ENCODE measurements around the gene BCAM.

The BCAM gene

GRCh38 chr19:44796701-44797115, 12.2 kb upstream of the BCAM start:
- no peak for TF ChIP-seq CTCF (IDR thresholded peaks at IDR 0.05; ENCODE audit: insufficient read depth, low read length, poor library complexity, severe bottlenecking)
- DNase-seq (ENCODE audit: extremely low read depth, insufficient read length), result no peak
- no peak overlapping the region for H3K4me3 ChIP-seq (replicated peaks; ENCODE audit: low read depth, low read length)
- H3K36me3 ChIP-seq (ENCODE audit: control insufficient read depth, insufficient read depth, low read length), result no peaks in the 10 kb centered on the region
- no peaks in the 10 kb centered on the region for H3K27me3 ChIP-seq (replicated peaks; ENCODE audit: control insufficient read depth, insufficient read depth, low read length)

GRCh38 chr19:44799627-44800346, 9.1 kb upstream of the BCAM start:
- no peaks in the 10 kb centered on the region for H3K27me3 ChIP-seq (replicated peaks; ENCODE audit: control insufficient read depth, insufficient read depth, low read length)
- DNase-seq (ENCODE audit: extremely low read depth, insufficient read length), result no peak

GRCh38 chr19:44800461-44800860, 8.4 kb upstream of the BCAM start:
- DNase-seq (ENCODE audit: extremely low read depth, insufficient read length), result peak; percentile 77
- Histone ChIP-seq H3K36me3 (ENCODE audit: control insufficient read depth, insufficient read depth, low read length) (no peaks in the 10 kb centered on the region), H3K4me3 (replicated peaks; ENCODE audit: low read depth, low read length) (no peak overlapping the region), H3K27me3 (replicated peaks; ENCODE audit: control insufficient read depth, insufficient read depth, low read length) (no peaks in the 10 kb centered on the region)
- TF ChIP-seq CTCF (IDR thresholded peaks at IDR 0.05; ENCODE audit: insufficient read depth, low read length, poor library complexity, severe bottlenecking), result peak; percentile 98

More at GRCh38 chr19:44799627-44800346, 9.1 kb upstream of the BCAM start:
- TF ChIP-seq CTCF (IDR thresholded peaks at IDR 0.05; ENCODE audit: insufficient read depth, low read length, poor library complexity, severe bottlenecking), result no peak
- Histone ChIP-seq H3K36me3 (ENCODE audit: control insufficient read depth, insufficient read depth, low read length) (no peaks in the 10 kb centered on the region), H3K4me3 (replicated peaks; ENCODE audit: low read depth, low read length) (no peak overlapping the region)

- DNase-seq (ENCODE audit: extremely low read depth, insufficient read length), result no peak
- Histone ChIP-seq H3K4me3 (replicated peaks; ENCODE audit: low read depth, low read length) (no peak overlapping the region), H3K27me3 (replicated peaks; ENCODE audit: control insufficient read depth, insufficient read depth, low read length) (no peaks in the 10 kb centered on the region; the same call in 1 of the 2 replicates), H3K36me3 (ENCODE audit: control insufficient read depth, insufficient read depth, low read length) (no peaks in the 10 kb centered on the region)
- no peak for TF ChIP-seq CTCF (IDR thresholded peaks at IDR 0.05; ENCODE audit: insufficient read depth, low read length, poor library complexity, severe bottlenecking)
Observed at GRCh38 chr19:44803442-44804428, 5.2 kb upstream of the BCAM start.

- H3K36me3 ChIP-seq (ENCODE audit: control insufficient read depth, insufficient read depth, low read length), result no peaks in the 10 kb centered on the region
- no peak for DNase-seq (ENCODE audit: extremely low read depth, insufficient read length)
- TF ChIP-seq CTCF (IDR thresholded peaks at IDR 0.05; ENCODE audit: insufficient read depth, low read length, poor library complexity, severe bottlenecking), result no peak
- no peak overlapping the region for H3K4me3 ChIP-seq (replicated peaks; ENCODE audit: low read depth, low read length)
- no peaks in the 10 kb centered on the region; the same call in 1 of the 2 replicates for H3K27me3 ChIP-seq (replicated peaks; ENCODE audit: control insufficient read depth, insufficient read depth, low read length)
Observed at GRCh38 chr19:44806291-44806690, 2.6 kb upstream of the BCAM start.

Measured in GM06990 (cell line).